ENCODE results near the gene UBE2D2.

UBE2D2 gene

GRCh38 chr5:139636207-139636792, 75.2 kb downstream of the UBE2D2 start:
- no peak for DNase-seq (ENCODE audit: low spot score)

- no peak for DNase-seq (ENCODE audit: low spot score)
These were observed 75.9 kb downstream of the UBE2D2 start for GRCh38 chr5:139636975-139637408.

- peak; percentile 68 for DNase-seq (ENCODE audit: low spot score)
These were observed 76.4 kb downstream of the UBE2D2 start for GRCh38 chr5:139637438-139638089.

DNA sequence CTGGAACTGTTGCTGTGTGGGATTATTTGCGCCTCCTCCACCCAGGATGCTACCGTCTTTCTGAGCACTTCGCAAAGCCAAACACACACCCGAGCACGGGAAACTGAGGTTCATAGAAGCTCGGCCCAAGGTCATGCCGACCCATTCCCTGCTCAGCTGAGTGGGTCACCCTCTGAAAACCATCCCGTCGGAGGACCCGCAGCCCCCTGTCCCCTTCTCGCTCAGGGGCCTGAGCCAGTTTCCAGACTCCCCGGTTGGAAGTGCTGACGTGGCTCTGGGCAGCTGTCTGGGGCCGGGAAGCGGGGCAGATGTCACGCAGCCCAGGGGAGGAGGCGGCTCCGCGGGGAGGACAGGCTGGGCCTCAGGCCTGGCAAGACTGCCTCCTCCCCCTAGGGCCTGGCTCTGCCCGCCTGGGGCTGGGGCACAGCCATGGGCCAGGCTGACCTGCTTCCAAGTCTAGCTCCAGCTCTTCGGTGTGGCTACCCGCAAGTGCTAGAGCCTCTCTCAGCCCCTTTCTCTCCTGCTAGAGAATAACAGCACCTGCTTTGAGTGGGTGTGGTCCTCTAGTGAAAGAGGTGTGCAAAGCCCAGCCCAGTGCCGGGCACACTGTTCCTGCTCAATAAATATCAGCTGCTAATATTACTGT, 77.1 kb downstream of the UBE2D2 start:
- DNase-seq (ENCODE audit: low spot score) = no peak

- DNase-seq (ENCODE audit: low spot score) = no peak
These were observed 77.8 kb downstream of the UBE2D2 start for GRCh38 chr5:139638736-139639618.

DNA sequence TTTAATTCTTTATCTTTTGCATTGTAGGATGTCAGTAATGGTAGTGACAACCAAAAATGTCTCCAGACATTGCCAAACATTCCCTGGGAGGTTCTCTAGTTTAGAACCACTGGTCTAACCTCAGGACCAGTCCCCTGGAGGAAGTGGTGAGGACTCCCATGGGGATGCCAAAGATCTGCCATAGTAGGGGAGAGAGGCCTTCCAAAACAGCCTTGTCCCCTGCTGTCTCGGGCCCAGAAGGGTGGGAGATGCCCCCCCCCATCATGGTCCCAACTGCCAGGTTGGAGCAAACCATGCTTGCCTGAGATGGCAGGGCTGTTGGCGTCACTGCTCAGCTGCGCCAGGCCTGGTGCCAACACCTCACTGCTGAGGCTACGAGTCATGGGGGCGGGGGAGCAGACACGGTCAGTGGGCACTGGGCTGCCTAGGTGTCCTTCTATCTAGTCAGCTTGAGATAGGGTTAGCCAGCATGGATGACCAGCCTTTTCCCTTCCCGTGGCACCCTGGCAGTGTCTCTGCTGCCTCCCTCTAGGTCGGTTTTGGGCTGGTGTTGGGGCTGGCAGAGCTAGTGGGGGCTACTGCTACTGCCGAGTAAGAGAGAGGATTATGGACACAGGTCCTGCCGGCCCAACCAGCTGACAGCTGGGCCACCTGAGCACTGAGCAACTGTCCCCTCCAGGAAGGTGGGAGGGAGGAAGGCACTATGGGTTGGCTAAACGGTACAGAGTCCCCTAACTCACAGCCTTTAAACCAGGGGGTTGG, 78.7 kb downstream of the UBE2D2 start:
- DNase-seq (ENCODE audit: low spot score) = no peak

DNA sequence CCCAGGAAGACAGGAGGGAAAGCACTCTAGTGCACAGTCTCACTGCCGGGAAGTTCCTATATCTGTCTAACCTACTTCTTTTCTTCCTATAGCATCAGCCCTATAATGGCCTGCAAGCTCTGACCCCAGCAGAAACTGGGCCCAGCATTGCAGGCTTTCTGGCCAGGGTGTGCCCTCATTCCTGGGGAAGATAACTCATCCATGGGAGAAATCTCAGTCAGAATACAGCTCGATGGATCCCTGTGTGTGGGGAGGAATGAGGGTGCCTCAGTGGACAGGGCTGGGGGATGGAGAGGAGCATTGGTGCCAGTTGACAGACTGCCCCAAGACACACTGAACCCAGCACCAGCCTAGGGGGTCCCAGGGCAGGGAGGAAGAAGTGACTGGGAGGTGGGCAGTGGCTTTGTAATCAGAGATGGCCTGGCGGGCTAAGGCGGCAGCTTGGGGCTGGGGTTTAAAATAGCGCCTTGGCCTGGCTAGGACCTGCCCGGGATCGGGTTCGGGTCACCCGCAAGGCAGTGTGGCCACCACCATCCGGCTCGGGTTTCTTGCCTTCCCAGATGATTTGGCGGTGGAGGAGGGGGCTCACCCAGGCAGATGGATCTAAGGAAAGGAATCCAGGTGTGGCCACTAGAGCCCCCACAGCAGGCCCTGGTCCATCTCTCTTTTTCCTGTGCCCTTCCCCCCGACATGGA, 79.4 kb downstream of the UBE2D2 start:
- no peak for DNase-seq (ENCODE audit: low spot score)

DNA sequence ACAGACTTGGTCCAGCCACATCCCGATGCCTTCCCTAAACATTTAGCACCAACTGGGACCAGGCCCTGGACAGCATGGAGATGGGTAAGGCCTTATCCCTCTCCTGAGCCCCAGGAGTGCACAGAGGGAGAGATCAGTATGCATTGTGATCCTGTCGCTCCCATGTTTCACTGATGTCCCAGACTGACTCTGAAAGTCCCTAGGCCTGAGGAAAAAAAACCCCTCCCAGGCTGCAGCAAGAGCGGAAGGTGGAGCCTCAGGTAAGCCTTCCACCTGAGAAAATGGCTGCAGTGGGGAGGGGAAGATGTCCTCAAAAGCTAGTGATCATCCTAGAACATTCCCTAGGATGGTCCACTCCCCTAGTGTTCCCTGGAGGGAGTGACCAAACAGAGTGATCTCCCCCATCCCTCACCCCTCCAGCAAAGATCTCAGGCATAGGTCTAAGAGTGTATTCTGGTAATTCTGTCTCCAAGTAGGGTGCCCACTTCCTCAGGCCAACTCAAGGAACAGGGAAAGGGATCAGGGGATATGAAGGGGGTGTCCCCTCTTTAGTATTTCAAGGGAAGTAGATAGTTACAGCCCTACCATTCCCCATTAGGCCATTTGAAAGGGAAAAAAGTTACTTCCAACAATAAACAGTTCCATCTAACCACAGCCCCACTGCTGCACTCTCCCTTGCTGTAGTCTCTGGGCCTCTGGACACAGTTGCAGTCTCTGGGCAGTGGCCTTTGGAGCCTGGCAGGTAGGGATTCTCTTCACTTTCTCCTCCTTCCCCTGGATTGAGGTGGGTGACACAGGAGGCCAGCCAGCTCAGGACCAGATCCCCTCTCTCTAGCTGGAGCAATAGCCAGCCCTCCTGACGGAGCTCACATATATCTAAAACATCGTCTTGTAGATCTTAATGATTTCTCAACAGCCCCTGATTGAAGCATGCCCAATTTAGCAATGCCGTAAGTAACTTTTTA, 80.3 kb downstream of the UBE2D2 start:
- DNase-seq (ENCODE audit: low spot score) = no peak

GRCh38 chr5:139642213-139642612, 81.1 kb downstream of the UBE2D2 start:
- no peak for DNase-seq (ENCODE audit: low spot score)

DNA sequence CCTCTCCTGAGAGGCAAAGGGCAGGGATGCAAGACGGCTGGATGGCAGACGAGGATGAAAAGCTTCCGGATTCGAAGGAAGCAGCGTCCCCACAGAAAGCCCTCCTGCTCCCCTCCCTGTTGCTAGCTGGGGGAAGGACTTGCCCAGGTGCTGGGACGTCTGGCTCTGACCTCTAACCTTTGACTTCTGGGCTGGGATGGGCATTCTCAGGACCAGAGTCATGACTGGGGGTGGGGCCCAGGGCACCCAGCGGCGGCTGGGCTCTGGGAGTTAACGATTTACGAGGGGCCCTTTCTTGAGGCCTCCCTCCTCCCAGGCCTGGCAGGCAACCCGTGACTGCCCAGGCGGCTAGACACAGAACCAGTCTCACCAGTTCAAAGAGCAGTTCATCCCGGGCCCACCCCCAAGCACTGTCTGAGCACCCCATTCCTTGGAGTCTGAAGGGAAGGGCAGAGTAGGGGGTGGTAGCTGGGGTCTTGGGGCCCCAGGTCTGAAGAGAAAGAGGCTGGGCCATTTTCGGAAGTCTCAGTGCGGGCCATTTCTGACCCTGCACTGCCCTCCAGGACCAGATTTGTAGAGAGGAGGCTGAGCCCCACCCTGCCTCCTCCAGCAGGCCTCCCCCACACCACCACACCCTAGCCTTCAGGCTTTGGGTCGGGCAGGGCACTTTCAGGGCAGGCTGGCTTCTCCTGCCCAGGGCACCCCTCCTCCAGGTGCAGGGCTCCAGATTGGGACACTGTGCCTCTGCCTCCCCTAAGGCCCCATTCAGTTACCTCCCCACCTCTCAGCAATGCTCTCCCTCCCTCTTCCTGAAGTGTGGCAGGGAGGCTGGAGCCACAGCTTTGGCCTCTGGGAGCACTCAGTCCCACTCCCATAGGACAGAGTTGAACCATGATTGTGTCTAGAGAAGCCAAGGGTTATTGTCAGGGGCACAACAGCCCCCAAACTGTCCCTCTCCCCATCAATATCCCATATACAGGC, 82.0 kb downstream of the UBE2D2 start:
- no peak for DNase-seq (ENCODE audit: low spot score)

GRCh38 chr5:139644001-139644456, 82.9 kb downstream of the UBE2D2 start:
- DNase-seq (ENCODE audit: low spot score) = no peak

DNA sequence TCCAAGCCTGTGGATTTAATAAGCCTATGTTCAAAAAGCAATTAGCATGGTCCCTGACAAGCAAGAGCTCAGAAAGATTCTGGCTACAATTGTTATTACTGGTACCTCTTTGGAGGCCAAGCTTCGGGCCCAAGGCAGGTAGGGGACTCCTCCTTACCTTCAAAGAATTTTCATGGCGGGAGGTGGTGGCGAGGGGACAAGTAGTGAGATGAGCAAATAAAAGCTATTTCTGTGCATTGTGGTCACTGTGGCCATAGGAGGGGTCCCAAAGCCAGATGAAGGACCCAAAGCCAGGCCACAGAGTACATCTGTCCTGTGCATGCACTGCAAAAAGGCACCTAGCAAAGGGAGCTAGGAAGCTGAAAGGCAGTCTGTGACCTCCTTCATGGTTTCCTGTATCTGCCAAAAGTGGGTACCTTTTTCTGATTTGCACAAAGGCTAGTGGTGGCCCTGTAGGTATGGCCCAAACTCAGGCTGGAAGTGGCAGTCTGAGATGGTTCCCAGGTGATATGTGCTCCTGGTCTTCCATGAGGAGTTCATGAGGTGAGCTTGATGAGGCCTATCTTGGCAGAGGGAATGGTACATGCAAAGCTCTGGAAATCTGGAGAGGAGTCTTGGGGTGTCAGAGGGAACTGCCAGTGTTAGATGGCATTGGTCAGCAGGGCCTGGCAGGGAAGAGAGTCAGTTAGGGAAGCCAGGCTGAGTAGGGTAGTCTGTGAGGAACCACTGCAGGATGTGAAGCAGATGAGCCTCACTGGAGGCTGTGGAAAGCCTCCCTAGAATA, 83.7 kb downstream of the UBE2D2 start:
- no peak for DNase-seq (ENCODE audit: low spot score)

- DNase-seq (ENCODE audit: low spot score) = no peak
These were observed 84.3 kb downstream of the UBE2D2 start for GRCh38 chr5:139645430-139645871.

DNA sequence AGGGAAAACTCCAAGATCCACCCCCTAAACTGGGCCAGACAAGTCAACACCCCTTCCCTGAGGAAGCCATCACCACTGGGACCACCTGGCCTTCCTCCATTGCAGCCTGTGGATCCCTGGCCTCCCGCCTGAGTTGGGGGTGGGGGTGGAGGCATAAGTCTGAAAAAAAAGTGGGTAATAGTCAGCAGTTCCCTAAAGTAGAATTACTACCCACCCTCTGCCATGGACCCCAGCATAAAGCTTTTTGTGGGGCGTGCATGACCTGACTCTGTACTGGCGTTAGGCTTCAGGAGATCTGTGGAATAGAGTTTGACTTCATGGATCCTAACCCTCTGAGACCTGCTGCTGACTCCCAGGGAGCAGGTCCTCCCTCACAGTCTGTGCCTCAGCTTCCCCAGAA, 85.0 kb downstream of the UBE2D2 start:
- no peak for DNase-seq (ENCODE audit: low spot score)

GRCh38 chr5:139646912-139647505, 85.9 kb downstream of the UBE2D2 start:
- no peak for DNase-seq (ENCODE audit: low spot score)

GRCh38 chr5:139647506-139648204, 86.5 kb downstream of the UBE2D2 start:
- DNase-seq (ENCODE audit: low spot score) = no peak
